NB4 (cell line): ENCODE measurements around the gene ALPK3.

Experiments
- DNase-seq: peaks from one replicate; pipeline ENCODE4 v3.0.0; 2010; ENCODE audit warnings: low read depth
- H3K4me3 ChIP-seq: one replicate; pipeline ENCODE4 v1.5.1; 2011; ENCODE audit warnings: mild to moderate bottlenecking, low read depth, low read length, moderate library complexity
- MYC ChIP-seq: IDR thresholded peaks from 2 replicates; pipeline ENCODE4 v1.6.1; 2011; ENCODE audit warnings: low read depth, low read length
- POLR2A ChIP-seq: IDR thresholded peaks from 2 replicates; pipeline ENCODE4 v1.6.1; 2011; ENCODE audit warnings: mild to moderate bottlenecking; ENCODE audit not compliant: insufficient read length; ENCODE audit errors: extremely low read depth
- TF ChIP-seq, protein P1 (sequence below): IDR thresholded peaks from 2 replicates; pipeline ENCODE4 v1.6.1; 2011; ENCODE audit warnings: low read depth, low read length
- TF ChIP-seq, protein P2 (sequence below): IDR thresholded peaks from one replicate; pipeline ENCODE4 v1.5.1; 2012; ENCODE audit warnings: low read depth, low read length

The ALPK3 gene, protein sequence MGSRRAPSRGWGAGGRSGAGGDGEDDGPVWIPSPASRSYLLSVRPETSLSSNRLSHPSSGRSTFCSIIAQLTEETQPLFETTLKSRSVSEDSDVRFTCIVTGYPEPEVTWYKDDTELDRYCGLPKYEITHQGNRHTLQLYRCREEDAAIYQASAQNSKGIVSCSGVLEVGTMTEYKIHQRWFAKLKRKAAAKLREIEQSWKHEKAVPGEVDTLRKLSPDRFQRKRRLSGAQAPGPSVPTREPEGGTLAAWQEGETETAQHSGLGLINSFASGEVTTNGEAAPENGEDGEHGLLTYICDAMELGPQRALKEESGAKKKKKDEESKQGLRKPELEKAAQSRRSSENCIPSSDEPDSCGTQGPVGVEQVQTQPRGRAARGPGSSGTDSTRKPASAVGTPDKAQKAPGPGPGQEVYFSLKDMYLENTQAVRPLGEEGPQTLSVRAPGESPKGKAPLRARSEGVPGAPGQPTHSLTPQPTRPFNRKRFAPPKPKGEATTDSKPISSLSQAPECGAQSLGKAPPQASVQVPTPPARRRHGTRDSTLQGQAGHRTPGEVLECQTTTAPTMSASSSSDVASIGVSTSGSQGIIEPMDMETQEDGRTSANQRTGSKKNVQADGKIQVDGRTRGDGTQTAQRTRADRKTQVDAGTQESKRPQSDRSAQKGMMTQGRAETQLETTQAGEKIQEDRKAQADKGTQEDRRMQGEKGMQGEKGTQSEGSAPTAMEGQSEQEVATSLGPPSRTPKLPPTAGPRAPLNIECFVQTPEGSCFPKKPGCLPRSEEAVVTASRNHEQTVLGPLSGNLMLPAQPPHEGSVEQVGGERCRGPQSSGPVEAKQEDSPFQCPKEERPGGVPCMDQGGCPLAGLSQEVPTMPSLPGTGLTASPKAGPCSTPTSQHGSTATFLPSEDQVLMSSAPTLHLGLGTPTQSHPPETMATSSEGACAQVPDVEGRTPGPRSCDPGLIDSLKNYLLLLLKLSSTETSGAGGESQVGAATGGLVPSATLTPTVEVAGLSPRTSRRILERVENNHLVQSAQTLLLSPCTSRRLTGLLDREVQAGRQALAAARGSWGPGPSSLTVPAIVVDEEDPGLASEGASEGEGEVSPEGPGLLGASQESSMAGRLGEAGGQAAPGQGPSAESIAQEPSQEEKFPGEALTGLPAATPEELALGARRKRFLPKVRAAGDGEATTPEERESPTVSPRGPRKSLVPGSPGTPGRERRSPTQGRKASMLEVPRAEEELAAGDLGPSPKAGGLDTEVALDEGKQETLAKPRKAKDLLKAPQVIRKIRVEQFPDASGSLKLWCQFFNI (N-terminal part only)

DNA sequence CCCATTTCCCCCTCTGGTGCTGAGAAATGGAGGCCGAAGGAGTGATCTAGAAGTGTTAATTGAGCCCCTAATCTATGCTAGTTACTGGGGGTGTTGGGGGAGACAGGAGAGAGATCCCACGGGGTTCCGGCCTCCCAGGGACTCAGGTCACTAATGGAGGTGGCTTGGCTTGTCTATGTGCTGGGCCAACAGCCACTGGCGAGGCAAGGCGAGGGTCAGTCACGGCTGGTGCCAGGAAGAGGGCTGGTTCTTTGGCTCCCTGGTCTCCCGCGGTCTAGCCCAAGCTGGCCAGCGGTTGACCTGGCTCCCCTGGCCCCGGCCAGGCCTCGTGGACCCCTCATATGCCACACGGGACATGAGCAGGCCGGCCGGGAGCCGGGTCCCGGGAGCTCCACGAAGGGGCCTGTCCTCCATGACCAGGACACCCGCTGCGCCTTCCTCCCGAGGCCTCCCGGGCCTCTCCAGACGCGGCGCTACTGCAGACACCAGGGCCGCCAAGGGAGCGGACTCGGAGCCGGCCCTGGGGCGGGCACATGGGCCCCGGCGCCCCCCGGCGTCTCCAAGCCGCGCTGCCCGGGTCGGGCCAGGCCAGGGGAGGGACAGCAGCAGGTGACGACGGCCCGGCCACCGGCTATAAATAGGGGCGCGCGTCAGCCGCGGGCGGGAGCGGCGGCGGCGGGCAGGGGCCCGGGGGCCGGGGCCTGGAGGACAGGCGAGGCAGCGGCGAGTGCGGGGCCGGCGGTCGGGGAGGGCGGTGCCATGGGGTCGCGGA, at the start of gene ALPK3:
TSS of gene ALPK3 (plus strand) at position 663 of the 772 bp plus-strand sequence. CDS start at position 760, 97 bp downstream.
- TF ChIP-seq, protein P1, sequence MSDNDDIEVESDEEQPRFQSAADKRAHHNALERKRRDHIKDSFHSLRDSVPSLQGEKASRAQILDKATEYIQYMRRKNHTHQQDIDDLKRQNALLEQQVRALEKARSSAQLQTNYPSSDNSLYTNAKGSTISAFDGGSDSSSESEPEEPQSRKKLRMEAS: no peak
- TF ChIP-seq, protein P2, sequence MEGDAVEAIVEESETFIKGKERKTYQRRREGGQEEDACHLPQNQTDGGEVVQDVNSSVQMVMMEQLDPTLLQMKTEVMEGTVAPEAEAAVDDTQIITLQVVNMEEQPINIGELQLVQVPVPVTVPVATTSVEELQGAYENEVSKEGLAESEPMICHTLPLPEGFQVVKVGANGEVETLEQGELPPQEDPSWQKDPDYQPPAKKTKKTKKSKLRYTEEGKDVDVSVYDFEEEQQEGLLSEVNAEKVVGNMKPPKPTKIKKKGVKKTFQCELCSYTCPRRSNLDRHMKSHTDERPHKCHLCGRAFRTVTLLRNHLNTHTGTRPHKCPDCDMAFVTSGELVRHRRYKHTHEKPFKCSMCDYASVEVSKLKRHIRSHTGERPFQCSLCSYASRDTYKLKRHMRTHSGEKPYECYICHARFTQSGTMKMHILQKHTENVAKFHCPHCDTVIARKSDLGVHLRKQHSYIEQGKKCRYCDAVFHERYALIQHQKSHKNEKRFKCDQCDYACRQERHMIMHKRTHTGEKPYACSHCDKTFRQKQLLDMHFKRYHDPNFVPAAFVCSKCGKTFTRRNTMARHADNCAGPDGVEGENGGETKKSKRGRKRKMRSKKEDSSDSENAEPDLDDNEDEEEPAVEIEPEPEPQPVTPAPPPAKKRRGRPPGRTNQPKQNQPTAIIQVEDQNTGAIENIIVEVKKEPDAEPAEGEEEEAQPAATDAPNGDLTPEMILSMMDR: no peak
- TF ChIP-seq MYC: no peak
- no peak for TF ChIP-seq POLR2A
- H3K4me3 ChIP-seq: no peak within 1 kb of the TSS
- no peak for DNase-seq

DNA sequence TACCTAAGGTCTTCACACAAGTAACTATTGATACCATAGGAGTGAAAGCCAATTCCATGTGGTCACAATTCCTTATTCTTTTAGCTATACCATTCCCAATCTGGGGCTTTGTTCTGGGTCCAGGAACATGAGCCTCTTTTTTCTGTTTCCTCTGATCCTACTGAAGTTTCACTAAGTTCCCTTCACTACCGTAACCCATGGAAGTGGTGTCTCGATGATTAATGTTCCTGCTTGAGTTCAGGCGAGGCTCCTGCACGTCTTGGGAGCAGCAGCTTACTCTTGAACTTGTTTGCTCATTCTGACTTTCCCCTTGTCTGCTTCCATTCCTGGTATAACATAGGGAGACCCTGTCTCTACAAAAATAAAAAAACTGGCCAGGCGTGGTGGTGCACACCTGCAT, 45.1 kb upstream of the ALPK3 start:
- TF ChIP-seq MYC: no peak
- TF ChIP-seq, protein P1: no peak
- TF ChIP-seq, protein P2: no peak
- TF ChIP-seq POLR2A: no peak
- DNase-seq: peak; percentile 59
- H3K4me3 ChIP-seq: no peak overlapping the region

DNA sequence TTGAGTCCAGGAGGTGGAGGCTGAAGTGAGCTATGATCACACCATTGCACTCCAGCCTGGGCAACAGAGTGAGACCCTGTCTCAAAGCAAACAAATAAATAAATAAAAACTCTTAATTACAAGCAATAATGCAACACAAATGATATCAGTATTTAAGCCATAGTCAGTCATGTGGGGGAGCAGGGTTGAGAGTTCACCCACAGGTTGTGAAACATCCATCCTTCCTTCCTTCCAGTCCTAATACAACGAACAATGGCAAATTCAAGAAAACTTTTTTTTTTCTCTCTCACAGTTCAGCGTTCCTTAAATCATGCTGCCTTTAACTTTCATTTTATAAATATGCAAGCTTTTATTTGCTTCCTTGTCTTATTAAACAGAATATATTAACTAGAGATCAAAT, 44.7 kb upstream of the ALPK3 start:
- peak; percentile 81 for DNase-seq
- TF ChIP-seq, protein P1: no peak
- TF ChIP-seq MYC: peak; percentile 36; the same call in 1 of the 2 replicates
- TF ChIP-seq, protein P2: no peak
- peak overlapping the region; percentile 4 for H3K4me3 ChIP-seq

DNA sequence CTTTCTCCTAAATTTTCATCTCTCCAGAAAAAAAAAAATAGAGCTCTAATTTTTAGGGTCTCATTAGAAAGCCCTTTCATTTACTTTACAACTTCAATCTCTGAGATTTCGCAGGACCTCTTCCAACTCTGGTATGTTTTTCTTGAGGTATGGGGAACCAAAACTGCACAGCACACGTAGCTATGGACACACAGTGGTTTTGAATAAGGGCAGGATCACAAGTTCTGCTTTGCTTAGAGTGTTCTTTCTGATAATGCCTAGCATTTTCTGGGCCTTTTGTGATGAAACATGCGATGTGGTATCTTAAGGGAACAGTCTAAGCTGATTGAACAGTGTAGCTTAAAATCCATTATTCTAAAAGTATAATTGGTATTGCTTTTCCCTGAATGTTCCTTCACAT, 43.4 kb upstream of the ALPK3 start:
- DNase-seq: peak; percentile 61
- TF ChIP-seq MYC: no peak
- TF ChIP-seq, protein P2: no peak
- no peak for TF ChIP-seq POLR2A
- TF ChIP-seq, protein P1: no peak
- no peak overlapping the region for H3K4me3 ChIP-seq

DNA sequence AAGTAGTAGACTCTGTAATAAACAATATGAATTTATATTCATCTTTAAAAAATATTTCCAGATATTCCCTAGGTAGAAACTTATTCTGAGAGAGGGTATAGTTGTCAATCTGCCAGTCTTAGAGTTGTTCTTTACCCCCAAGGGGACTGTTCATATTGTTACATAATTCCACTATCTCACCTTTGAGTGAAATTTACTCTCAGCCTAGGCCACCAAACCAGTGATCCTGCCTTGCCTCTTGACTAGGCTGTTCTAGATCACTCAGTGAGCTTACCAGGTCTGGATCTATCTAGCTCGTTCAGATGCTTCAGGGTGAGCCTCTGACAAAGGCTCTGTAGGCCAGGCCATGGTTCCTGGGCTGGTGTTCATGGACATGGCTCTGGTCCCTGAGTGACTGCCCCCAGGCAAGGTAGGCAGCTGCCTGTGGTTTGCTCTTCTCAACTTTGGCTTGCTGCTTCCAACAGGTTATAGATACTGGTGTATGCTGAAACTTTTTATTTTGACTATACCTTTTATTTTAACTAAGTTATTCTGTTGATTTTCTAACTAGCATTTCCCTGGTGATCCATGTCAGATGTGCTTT, 41.2 kb upstream of the ALPK3 start:
- TF ChIP-seq, protein P2: no peak
- TF ChIP-seq MYC (no peak), POLR2A (no peak)
- TF ChIP-seq, protein P1: no peak
- no peak for DNase-seq

More for the DNA sequence above, 41.2 kb upstream of the ALPK3 start:
- H3K4me3 ChIP-seq: no peak overlapping the region
